ENCODE data around the gene A3GALT2. TPM values are rescaled to one million over a fixed set of nuclear protein-coding genes. Genes with fewer than 3 reads are reported as not detected.

A3GALT2 gene
- total and polyA plus RNA-seq, 9 donors = not detected

GRCh38 chr1:33261344-33261743 is 59.6 kb downstream of the A3GALT2 start:
- TF ChIP-seq CTCF (IDR thresholded peaks at IDR 0.05) (no peak), EP300 (IDR thresholded peaks at IDR 0.05) (no peak), POLR2A (IDR thresholded peaks at IDR 0.05) (no peak)
- no peak overlapping the region for H3K27ac ChIP-seq
- peaks cover 22% of the 10 kb centered on the region for H3K4me1 ChIP-seq (ENCODE audit: insufficient read depth)
- no peaks in the 10 kb centered on the region for H3K27me3 ChIP-seq
- H3K36me3 ChIP-seq = no peaks in the 10 kb centered on the region
- DNase-seq = no peak
- H3K4me3 ChIP-seq = no peak overlapping the region
- intact Hi-C loops (cut with DNase I) = no loop called here
- 44 to 58% (median 50%) methylated on average over 7 of the region's 7 CpGs for WGBS, 3 donors
- H3K9me3 ChIP-seq = no peaks in the 10 kb centered on the region

- peaks cover 22% of the 10 kb centered on the region for H3K4me1 ChIP-seq (ENCODE audit: insufficient read depth)
- H3K9me3 ChIP-seq = no peaks in the 10 kb centered on the region
- TF ChIP-seq POLR2A (IDR thresholded peaks at IDR 0.05) = no peak
- TF ChIP-seq EP300 (IDR thresholded peaks at IDR 0.05) = no peak
- TF ChIP-seq CTCF (IDR thresholded peaks at IDR 0.05) = no peak
- H3K4me3 ChIP-seq = no peak overlapping the region
- no peak for DNase-seq
- H3K27me3 ChIP-seq = no peaks in the 10 kb centered on the region
- 80 to 83% (median 82%) methylated on average over 5 of the region's 5 CpGs for WGBS, 3 donors
- no peak overlapping the region for H3K27ac ChIP-seq
- intact Hi-C loops (cut with DNase I) = no loop called here
- no peaks in the 10 kb centered on the region for H3K36me3 ChIP-seq
Measured at GRCh38 chr1:33260439-33260838, 60.5 kb downstream of the A3GALT2 start.

- H3K4me1 ChIP-seq (ENCODE audit: insufficient read depth) = peaks cover 22% of the 10 kb centered on the region
- no peak for DNase-seq
- H3K9me3 ChIP-seq = no peaks in the 10 kb centered on the region
- H3K27me3 ChIP-seq = no peaks in the 10 kb centered on the region
- intact Hi-C loops (cut with DNase I) = no loop called here
- H3K36me3 ChIP-seq = no peaks in the 10 kb centered on the region
- no peak overlapping the region for H3K4me3 ChIP-seq
- WGBS, 3 donors = 84 to 92% (median 92%) methylated on average over 3 of the region's 3 CpGs
- TF ChIP-seq POLR2A (IDR thresholded peaks at IDR 0.05) = no peak
- TF ChIP-seq EP300 (IDR thresholded peaks at IDR 0.05) = no peak
- TF ChIP-seq CTCF (IDR thresholded peaks at IDR 0.05) = no peak
- H3K27ac ChIP-seq = no peak overlapping the region
Measured at GRCh38 chr1:33259879-33260278, 61.0 kb downstream of the A3GALT2 start.

GRCh38 chr1:33258788-33259274 is 62.1 kb downstream of the A3GALT2 start:
- 85 to 92% (median 89%) methylated on average over 2 of the region's 2 CpGs for WGBS, 3 donors
- no peaks in the 10 kb centered on the region for H3K36me3 ChIP-seq
- DNase-seq = no peak
- intact Hi-C loops (cut with DNase I) = no loop called here
- H3K4me1 ChIP-seq (ENCODE audit: insufficient read depth) = peaks cover 21% of the 10 kb centered on the region
- no peaks in the 10 kb centered on the region for H3K27me3 ChIP-seq
- no peak for TF ChIP-seq POLR2A (IDR thresholded peaks at IDR 0.05)
- no peak for TF ChIP-seq CTCF (IDR thresholded peaks at IDR 0.05)
- TF ChIP-seq EP300 (IDR thresholded peaks at IDR 0.05) = no peak
- no peaks in the 10 kb centered on the region for H3K9me3 ChIP-seq
- no peak overlapping the region for H3K27ac ChIP-seq
- H3K4me3 ChIP-seq = no peak overlapping the region

All from ovary (tissue), 9 donors.